OCI-LY7 (cell line): Measurements from ENCODE around the gene MMS22L. TPM values are rescaled to one million over a fixed set of nuclear protein-coding genes. Genes with fewer than 3 reads are reported as not detected.

Experiments
- BruUV-seq: library from RNA; stranded (reverse); fragments of 400-500 nt; replicated peaks from 2 replicates; lab custom pipeline; 2021; lab: Mats Ljungman, UMichigan
- CTCF ChIA-PET: fragments of 300-600 bp; sonication (Branson Sonifier 250); formaldehyde crosslinking; loops from one replicate; lab custom pipeline; 2022; ENCODE audit warnings: antibody characterized with exemption; ENCODE audit not compliant: unreplicated experiment; lab: Charles Lee
- POLR2A ChIA-PET: fragments of 300-600 bp; sonication (Branson Sonifier 250); formaldehyde crosslinking; loops from one replicate; lab custom pipeline; 2022; ENCODE audit warnings: antibody characterized with exemption; lab: Charles Lee
- DNase-seq: peaks from one replicate; pipeline ENCODE4 v3.0.0-alpha.2; 2015; ENCODE audit warnings: low spot score
- H2AFZ ChIP-seq: fragments of 200-600 bp; sonication (generic), shearing (Covaris generic); 2 replicates; pipeline ENCODE4 v1.6.1; 2014; ENCODE audit warnings: mild to moderate bottlenecking, antibody characterized with exemption, low read length, moderate library complexity
- H3K27ac ChIP-seq: fragments of 200-600 bp; sonication (generic); 2 replicates; pipeline ENCODE4 v1.5.1; 2014; ENCODE audit warnings: mixed run types, low read depth, mild to moderate bottlenecking, moderate library complexity, low read length, inconsistent platforms; ENCODE audit not compliant: poor library complexity, severe bottlenecking
- H3K36me3 ChIP-seq: fragments of 200-600 bp; sonication (generic); 2 replicates; pipeline ENCODE4 v1.6.1; 2014; ENCODE audit warnings: mild to moderate bottlenecking, antibody characterized with exemption, low read length, moderate library complexity, mixed read lengths; ENCODE audit not compliant: insufficient read depth
- H3K4me1 ChIP-seq: fragments of 200-600 bp; sonication (generic); 2 replicates; pipeline ENCODE4 v1.5.1; 2014; ENCODE audit warnings: mild to moderate bottlenecking, low read length; ENCODE audit not compliant: insufficient read depth, poor library complexity, severe bottlenecking
- H3K4me2 ChIP-seq: fragments of 200-600 bp; sonication (generic); 2 replicates; pipeline ENCODE4 v1.6.1; 2014; ENCODE audit warnings: mild to moderate bottlenecking, low read length
- H3K4me3 ChIP-seq: fragments of 200-600 bp; sonication (generic); 2 replicates; pipeline ENCODE4 v1.5.1; 2014; ENCODE audit warnings: mild to moderate bottlenecking, low read depth, low read length; ENCODE audit not compliant: poor library complexity, severe bottlenecking
- H3K79me2 ChIP-seq: fragments of 200-600 bp; sonication (generic); 2 replicates; pipeline ENCODE4 v1.6.1; 2016; ENCODE audit warnings: low read depth, mild to moderate bottlenecking, low read length, moderate library complexity, mixed read lengths; ENCODE audit not compliant: insufficient read depth
- H3K9me2 ChIP-seq: fragments of 200-600 bp; sonication (generic); 2 replicates; pipeline ENCODE4 v1.6.1; 2016; ENCODE audit warnings: mild to moderate bottlenecking, low read length, mixed read lengths; ENCODE audit not compliant: insufficient read depth
- H3K9me3 ChIP-seq: fragments of 200-600 bp; sonication (generic); 2 replicates; pipeline ENCODE4 v1.6.1; 2014; ENCODE audit warnings: mild to moderate bottlenecking, mixed run types, low read length, mixed read lengths
- H4K20me1 ChIP-seq: fragments of 200-600 bp; sonication (generic); 2 replicates; pipeline ENCODE4 v1.6.1; 2014; ENCODE audit warnings: mild to moderate bottlenecking, antibody characterized with exemption, low read length, moderate library complexity, mixed read lengths; ENCODE audit not compliant: insufficient read depth
- CTCF ChIP-seq: fragments of 200-600 bp; sonication (generic); conservative IDR thresholded peaks from 2 replicates; pipeline ENCODE4 v1.5.1; 2014; ENCODE audit warnings: mild to moderate bottlenecking, antibody characterized with exemption, low read length, moderate library complexity, mixed read lengths
- EZH2phosphoT487 ChIP-seq: fragments of 200-600 bp; sonication (generic); IDR thresholded peaks from 2 replicates; pipeline ENCODE4 v1.6.1; 2018; ENCODE audit warnings: low read depth, borderline replicate concordance, mild to moderate bottlenecking, mixed run types, antibody characterized with exemption, low read length, moderate library complexity, mixed read lengths
- intact Hi-C: fragments of 100-400 bp; cut with micrococcal nuclease; formaldehyde crosslinking; loops from one replicate; pipeline ENCODE4 v1.10.0; 2022; ENCODE audit not compliant: unreplicated experiment
- total RNA-seq, 2 experiments: library from RNA; depleted of rRNA in 1 of 2; stranded (reverse); fragments of >200 nt in 1 of 2; shearing (Covaris generic) in 1 of 2; gene quantifications; 2 replicates each; pipeline ENCODE4 v1.2.3, GENCODE V29; 2014 to 2022

The MMS22L gene
- total RNA-seq, 2 experiments from 2014 or later = 50.2 to 62.3 TPM

GRCh38 chr6:97138581-97138980 lies 144.4 kb downstream of the MMS22L start:
- no TSS peak for BruUV-seq
- H3K36me3 ChIP-seq = no peaks in the 10 kb centered on the region
- no peak for DNase-seq
- H3K79me2 ChIP-seq = no peaks in the 10 kb centered on the region
- H2AFZ ChIP-seq = no peak overlapping the region
- TF ChIP-seq EZH2phosphoT487 = no peak
- TF ChIP-seq CTCF = no peak
- ChIA-PET CTCF (no interaction called here), POLR2A (interaction anchor here (0.7 to 1.8 kb wide), 5 partner anchors 8 to 757 kb away, joined by 3 to 6 read pairs (median 3); no protein-coding TSS in a partner anchor)
- no peaks in the 10 kb centered on the region for H3K4me1 ChIP-seq
- no peaks in the 10 kb centered on the region for H4K20me1 ChIP-seq
- H3K4me3 ChIP-seq = no peak overlapping the region
- no peaks in the 10 kb centered on the region for H3K9me3 ChIP-seq
- intact Hi-C loops = no loop called here
- H3K9me2 ChIP-seq = no peaks in the 10 kb centered on the region
- no peak overlapping the region for H3K27ac ChIP-seq
- no peak overlapping the region for H3K4me2 ChIP-seq

GRCh38 chr6:97136626-97137358 lies 146.2 kb downstream of the MMS22L start:
- no peaks in the 10 kb centered on the region for H3K9me2 ChIP-seq
- no peak overlapping the region for H3K4me2 ChIP-seq
- DNase-seq = no peak
- no peaks in the 10 kb centered on the region for H3K36me3 ChIP-seq
- ChIA-PET POLR2A (no interaction called here), CTCF (no interaction called here)
- no peaks in the 10 kb centered on the region for H3K4me1 ChIP-seq
- TF ChIP-seq CTCF = no peak
- TF ChIP-seq EZH2phosphoT487 = no peak
- H3K27ac ChIP-seq = no peak overlapping the region
- intact Hi-C loops = no loop called here
- no peaks in the 10 kb centered on the region for H3K9me3 ChIP-seq
- no TSS peak for BruUV-seq
- H3K79me2 ChIP-seq = no peaks in the 10 kb centered on the region
- H3K4me3 ChIP-seq = no peak overlapping the region
- H2AFZ ChIP-seq = no peak overlapping the region
- no peaks in the 10 kb centered on the region for H4K20me1 ChIP-seq

DNA sequence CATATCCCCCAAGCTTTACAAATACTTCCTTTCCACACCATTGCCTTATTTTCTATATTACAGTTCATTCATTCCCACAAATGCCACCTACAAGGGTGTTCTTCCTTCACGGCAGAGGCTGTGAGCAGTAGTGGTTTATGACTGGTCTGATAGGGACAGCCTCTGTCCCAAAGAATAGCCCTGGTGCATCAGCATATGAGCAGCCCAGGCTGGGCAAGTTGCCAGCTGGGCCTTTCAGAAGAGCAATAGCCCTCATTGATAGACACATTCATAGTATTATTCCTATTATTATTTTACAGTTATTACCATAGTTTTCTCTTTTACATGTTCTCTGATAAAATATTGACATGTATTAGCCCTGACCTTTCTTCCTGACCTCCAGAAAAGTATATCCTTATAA lies 149.9 kb downstream of the MMS22L start:
- no peak for DNase-seq
- H3K9me3 ChIP-seq = no peaks in the 10 kb centered on the region
- CTCF ChIA-PET = no interaction called here
- no peaks in the 10 kb centered on the region for H3K79me2 ChIP-seq
- no peaks in the 10 kb centered on the region for H3K9me2 ChIP-seq
- POLR2A ChIA-PET = no interaction called here
- intact Hi-C loops = no loop called here
- BruUV-seq = no TSS peak
- no peaks in the 10 kb centered on the region for H4K20me1 ChIP-seq
- TF ChIP-seq EZH2phosphoT487 = no peak
- no peak for TF ChIP-seq CTCF
- no peak overlapping the region for H3K27ac ChIP-seq
- no peak overlapping the region for H3K4me3 ChIP-seq
- H3K4me2 ChIP-seq = no peak overlapping the region
- no peaks in the 10 kb centered on the region for H3K36me3 ChIP-seq
- H2AFZ ChIP-seq = no peak overlapping the region
- H3K4me1 ChIP-seq = no peaks in the 10 kb centered on the region
